HepG2 (cell line): ENCODE results near the gene RBM27. TPM values are rescaled to one million over a fixed set of nuclear protein-coding genes. Genes with fewer than 3 reads are reported as not detected.

Source experiments
- ASH2L ChIP-seq: fragments of 300-600, 200-600 bp; sonication (generic); IDR thresholded peaks from 2 replicates; pipeline ENCODE4 v1.7.0; 2017; ENCODE audit warnings: low read depth, mild to moderate bottlenecking, moderate library complexity, mixed read lengths, low read length; ENCODE audit not compliant: insufficient read length
- E2F5 ChIP-seq: sonication (generic); formaldehyde crosslinking; conservative IDR thresholded peaks from 2 replicates; pipeline ENCODE4 v1.4.0; 2020; ENCODE audit warnings: missing genetic modification reagents
- HMG20A ChIP-seq: IDR thresholded peaks from 2 replicates; pipeline ENCODE4 v1.6.1; 2016; ENCODE audit warnings: borderline replicate concordance
- HMGXB4 ChIP-seq, 2 experiments: sonication (generic) in 1 of 2; formaldehyde crosslinking in 1 of 2; IDR thresholded peaks; 2 replicates each; pipeline versions ENCODE4 v1.4.0 to v1.6.1; 2018 to 2020; ENCODE audit warnings: missing genetic modification reagents in 2 of 2, borderline replicate concordance in 1 of 2, low read depth in 1 of 2, mild to moderate bottlenecking in 1 of 2, missing biosample characterization in 1 of 2
- HNRNPH1 ChIP-seq: fragments of 200-400 bp; formaldehyde crosslinking; optimal IDR thresholded peaks from 2 replicates; pipeline ENCODE3; 2017; ENCODE audit warnings: mild to moderate bottlenecking, low read depth, low read length
- HNRNPUL1 ChIP-seq: fragments of 200-400 bp; formaldehyde crosslinking; IDR thresholded peaks from 2 replicates; pipeline ENCODE4 v1.6.1; 2017; ENCODE audit warnings: low read depth, mild to moderate bottlenecking, low read length, moderate library complexity
- MAFK ChIP-seq, 2 experiments: IDR thresholded peaks in 1 of 2; conservative IDR thresholded peaks in 1 of 2; 2 replicates each; pipeline ENCODE4 v1.6.1; 2011; ENCODE audit warnings: improper control_type of control experiment in 2 of 2, low read length in 2 of 2
- NR2F1 ChIP-seq, 2 experiments: fragments of 450-650 bp in 1 of 2; formaldehyde crosslinking in 1 of 2; IDR thresholded peaks; 2 replicates each; pipeline versions ENCODE4 v1.5.0 to v1.6.1; 2016 to 2020; ENCODE audit warnings: mild to moderate bottlenecking in 1 of 2, missing compliant biosample characterization in 1 of 2, missing genetic modification reagents in 1 of 2, moderate library complexity in 1 of 2
- SAP130 ChIP-seq: IDR thresholded peaks from 2 replicates; pipeline ENCODE4 v1.6.1; 2016; ENCODE audit warnings: low read depth
- ZBED4 ChIP-seq: sonication (generic); formaldehyde crosslinking; IDR thresholded peaks from 2 replicates; pipeline ENCODE4 v1.4.0; 2020; ENCODE audit warnings: missing genetic modification reagents, borderline replicate concordance
- ZC3H13 ChIP-seq: sonication (generic); formaldehyde crosslinking; IDR thresholded peaks from 2 replicates; pipeline ENCODE4 v1.8.1; 2023; ENCODE audit warnings: mild to moderate bottlenecking, missing genetic modification reagents, moderate library complexity
- ZNF318 ChIP-seq: sonication (generic); formaldehyde crosslinking; IDR thresholded peaks from 2 replicates; pipeline ENCODE4 v1.4.0; 2020; ENCODE audit warnings: mild to moderate bottlenecking, missing genetic modification reagents
- ZNF720 ChIP-seq: sonication (generic); formaldehyde crosslinking; IDR thresholded peaks from 2 replicates; pipeline ENCODE4 v1.4.0; 2020; ENCODE audit warnings: missing genetic modification reagents
- polyA plus RNA-seq, 8 experiments: library from polyadenylated mRNA; depleted of rRNA in 3 of 8; stranded (reverse) in 7 of 8; unstranded in 1 of 8; fragments of >200 nt; fragmentation: Illumina TruSeq in 4 of 8; extraction: Trizol in 4 of 8; gene quantifications; 2 replicates each; pipeline versions ENCODE4 v1.2.1 to v1.2.3, GENCODE V29; 2011 to 2016; ENCODE audit warnings: low read depth in 4 of 8, missing spikeins in 1 of 8, mixed read lengths in 1 of 8; ENCODE audit not compliant: insufficient read depth in 1 of 8
- total RNA-seq, 5 experiments: library from RNA; depleted of rRNA; stranded (reverse); fragments of >200 nt; fragmentation: Illumina TruSeq; extraction: Trizol; gene quantifications; 2 replicates each; pipeline ENCODE4 v1.2.3, GENCODE V29; 2016; ENCODE audit warnings: low read depth in 1 of 5

RBM27 gene
- total and polyA plus RNA-seq, 2 of the 13 experiments (the other 11 are each of a cell fraction or from before 2014, with no cell fraction given): 12.9 to 23.4 TPM

GRCh38 chr5:146213210-146213826 lies 9.9 kb downstream of the RBM27 start (continued):
- no peak for TF ChIP-seq ZNF318 (CRISPR knock-in tag)
- TF ChIP-seq ZC3H13 (CRISPR knock-in tag): no peak
- peak; percentile 49; the same call in 1 of the 2 replicates for TF ChIP-seq HMG20A (CRISPR knock-in tag)
- peak; percentile 17; the same call in 1 of the 2 replicates for TF ChIP-seq SAP130 (CRISPR knock-in tag)
- TF ChIP-seq ZNF720 (CRISPR knock-in tag): no peak
- no peak for TF ChIP-seq E2F5 (CRISPR knock-in tag)
- TF ChIP-seq HNRNPH1: no peak
- TF ChIP-seq ZBED4 (CRISPR knock-in tag): no peak
- TF ChIP-seq ASH2L: no peak
- no peak for TF ChIP-seq HNRNPUL1
- TF ChIP-seq MAFK (conservative IDR thresholded peaks at IDR 0.05 in 1 of 2, IDR thresholded peaks at IDR 0.05 in 1 of 2; ENCODE audit: low read length in 2 of 2): 0 out of 4 replicates have a peak, but pooled peaks of 1 of the 2 experiments have one; percentile 6
- no peak for TF ChIP-seq NR2F1 (CRISPR knock-in tag; IDR thresholded peaks at IDR 0.05)
- no peak for TF ChIP-seq HMGXB4 (CRISPR knock-in tag; IDR thresholded peaks at IDR 0.05; ENCODE audit: borderline replicate concordance in 1 of 2, low read depth in 1 of 2)
